ENCODE measurements around the gene B4GALNT4. TPM values are rescaled to one million over a fixed set of nuclear protein-coding genes. Genes with fewer than 3 reads are reported as not detected.

The B4GALNT4 gene
- total RNA-seq, 1 experiment from 2014 or later: 4.7 TPM

GRCh38 chr11:391117-392017 is 22.1 kb downstream of the B4GALNT4 start:
- ChIA-PET POLR2A (ENCODE audit: unreplicated experiment) (no interaction called here), CTCF (no interaction called here)
- Histone ChIP-seq H3F3A (ENCODE audit: insufficient read depth, low read depth) (no peaks in the 10 kb centered on the region), H3K36me3 (ENCODE audit: low read depth) (no peaks in the 10 kb centered on the region), H3K9me3 (ENCODE audit: insufficient read depth, low read depth) (no peaks in the 10 kb centered on the region), H3K79me2 (ENCODE audit: low read depth) (peaks cover 20% of the 10 kb centered on the region), H4K20me1 (ENCODE audit: insufficient read depth) (peaks cover 3% of the 10 kb centered on the region; the same call in 1 of the 2 replicates), H3K4me3 (no peak overlapping the region), H3K27me3 (ENCODE audit: insufficient read depth, low read depth) (no peaks in the 10 kb centered on the region), H2AFZ (no peak overlapping the region), H3K4me1 (replicated peaks; ENCODE audit: insufficient read depth) (peaks cover 10% of the 10 kb centered on the region), H3K27ac (no peak overlapping the region), H3K4me2 (no peak overlapping the region), H3K9me2 (ENCODE audit: insufficient read depth) (no peaks in the 10 kb centered on the region)
- DNase-seq: no peak
- no TSS peak for BruUV-seq (replicated peaks)
- TF ChIP-seq, protein P1, sequence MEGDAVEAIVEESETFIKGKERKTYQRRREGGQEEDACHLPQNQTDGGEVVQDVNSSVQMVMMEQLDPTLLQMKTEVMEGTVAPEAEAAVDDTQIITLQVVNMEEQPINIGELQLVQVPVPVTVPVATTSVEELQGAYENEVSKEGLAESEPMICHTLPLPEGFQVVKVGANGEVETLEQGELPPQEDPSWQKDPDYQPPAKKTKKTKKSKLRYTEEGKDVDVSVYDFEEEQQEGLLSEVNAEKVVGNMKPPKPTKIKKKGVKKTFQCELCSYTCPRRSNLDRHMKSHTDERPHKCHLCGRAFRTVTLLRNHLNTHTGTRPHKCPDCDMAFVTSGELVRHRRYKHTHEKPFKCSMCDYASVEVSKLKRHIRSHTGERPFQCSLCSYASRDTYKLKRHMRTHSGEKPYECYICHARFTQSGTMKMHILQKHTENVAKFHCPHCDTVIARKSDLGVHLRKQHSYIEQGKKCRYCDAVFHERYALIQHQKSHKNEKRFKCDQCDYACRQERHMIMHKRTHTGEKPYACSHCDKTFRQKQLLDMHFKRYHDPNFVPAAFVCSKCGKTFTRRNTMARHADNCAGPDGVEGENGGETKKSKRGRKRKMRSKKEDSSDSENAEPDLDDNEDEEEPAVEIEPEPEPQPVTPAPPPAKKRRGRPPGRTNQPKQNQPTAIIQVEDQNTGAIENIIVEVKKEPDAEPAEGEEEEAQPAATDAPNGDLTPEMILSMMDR (conservative IDR thresholded peaks at IDR 0.05): no peak
- no peak for TF ChIP-seq EZH2 (IDR thresholded peaks at IDR 0.05; ENCODE audit: low read depth)
- intact Hi-C loops (cut with micrococcal nuclease; ENCODE audit: unreplicated experiment): loop anchor here (5.0 kb wide), 1 partner anchor 126 kb away; no protein-coding TSS in a partner anchor

DNA sequence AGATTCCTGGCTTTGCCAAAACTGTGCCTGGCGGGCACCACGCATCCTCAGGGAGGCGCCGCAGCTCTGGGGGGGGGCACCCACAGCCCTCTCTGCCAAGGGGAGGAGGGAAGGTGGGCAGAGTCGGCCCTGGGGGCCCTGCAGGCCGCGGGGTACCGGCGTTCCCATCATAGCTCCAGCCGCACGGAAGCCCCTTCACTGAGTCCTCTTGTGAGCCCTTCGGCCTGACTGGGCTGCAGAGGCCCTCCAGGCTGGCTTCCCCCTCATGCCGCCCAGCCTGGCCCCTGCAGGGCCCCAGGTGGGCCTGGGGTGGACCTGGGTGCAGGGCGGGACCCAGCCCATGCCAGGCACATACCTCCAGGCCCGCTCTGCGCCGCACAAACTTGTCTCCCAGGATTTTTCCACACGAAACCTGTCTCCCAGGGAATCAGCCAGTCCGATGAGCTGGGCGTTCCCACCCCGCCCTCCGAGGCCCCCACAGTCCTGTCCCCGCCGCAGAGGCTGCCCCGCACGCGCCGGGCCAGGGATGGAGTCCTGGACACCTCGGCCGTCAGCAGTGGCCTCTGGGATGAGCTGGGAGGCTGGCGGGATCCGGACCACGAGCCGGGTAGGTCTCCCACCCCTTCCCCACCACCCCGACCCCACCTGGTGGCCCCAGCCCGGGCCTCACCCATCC is 22.9 kb downstream of the B4GALNT4 start:
- Histone ChIP-seq H3K36me3 (ENCODE audit: low read depth) (no peaks in the 10 kb centered on the region), H3K4me3 (no peak overlapping the region), H3K27me3 (ENCODE audit: insufficient read depth, low read depth) (no peaks in the 10 kb centered on the region), H4K20me1 (ENCODE audit: insufficient read depth) (peaks cover 3% of the 10 kb centered on the region; the same call in 1 of the 2 replicates), H3F3A (ENCODE audit: insufficient read depth, low read depth) (no peaks in the 10 kb centered on the region), H3K4me2 (no peak overlapping the region), H3K9me3 (ENCODE audit: insufficient read depth, low read depth) (no peaks in the 10 kb centered on the region), H3K27ac (no peak overlapping the region), H3K4me1 (replicated peaks; ENCODE audit: insufficient read depth) (peaks cover 10% of the 10 kb centered on the region), H3K9me2 (ENCODE audit: insufficient read depth) (no peaks in the 10 kb centered on the region), H2AFZ (no peak overlapping the region), H3K79me2 (ENCODE audit: low read depth) (peaks cover 24% of the 10 kb centered on the region)
- intact Hi-C loops (cut with micrococcal nuclease; ENCODE audit: unreplicated experiment): loop anchor here (5.0 kb wide), 1 partner anchor 125 kb away; no protein-coding TSS in a partner anchor
- ChIA-PET POLR2A (ENCODE audit: unreplicated experiment) (interaction anchor here (0.6 kb wide), 1 partner anchor 107 kb away, joined by 4 read pairs; no protein-coding TSS in a partner anchor), CTCF (no interaction called here)
- no TSS peak for BruUV-seq (replicated peaks)
- no peak for DNase-seq
- TF ChIP-seq EZH2 (IDR thresholded peaks at IDR 0.05; ENCODE audit: low read depth): no peak
- TF ChIP-seq, protein P1 (conservative IDR thresholded peaks at IDR 0.05): no peak

DNA sequence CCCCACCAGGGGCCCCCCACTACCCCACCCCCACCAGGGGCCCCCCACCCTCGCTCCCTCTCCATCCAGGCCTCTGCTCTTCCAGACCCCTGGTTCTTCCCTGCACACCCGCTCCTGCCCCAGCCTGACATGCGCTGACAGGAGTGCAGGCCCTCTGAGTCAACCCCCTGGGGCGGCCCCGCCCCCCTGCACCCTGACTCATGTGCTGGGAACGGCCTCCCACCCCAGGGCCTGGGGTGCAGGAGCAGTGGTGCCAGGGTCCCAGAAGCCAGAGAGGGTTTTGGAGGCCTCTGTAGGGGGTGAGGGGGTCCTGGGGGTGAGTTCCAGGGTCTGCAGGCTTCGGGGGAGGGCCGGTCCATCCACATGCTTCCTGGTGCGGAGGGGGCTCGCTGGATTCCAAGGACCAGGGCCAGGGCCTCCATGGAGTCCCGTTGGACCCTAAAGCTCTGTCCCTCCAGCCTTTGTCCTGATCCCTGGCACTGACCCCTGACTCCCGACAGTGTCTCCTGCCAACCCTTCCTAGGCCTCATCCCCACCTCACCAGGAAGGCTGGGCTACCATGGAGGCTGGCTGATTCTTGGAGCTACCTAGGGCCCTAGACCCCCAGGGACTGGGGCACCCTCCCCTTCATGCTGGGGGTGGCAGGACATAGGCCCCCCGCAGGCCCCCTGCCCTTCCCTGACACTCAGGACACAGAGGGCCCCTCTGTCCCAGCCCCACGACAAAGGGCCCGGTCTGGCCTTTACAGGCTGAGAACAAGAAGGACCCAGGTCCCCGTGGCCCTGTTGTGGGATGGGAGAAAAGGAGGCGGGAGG is 24.1 kb downstream of the B4GALNT4 start:
- BruUV-seq (replicated peaks): no TSS peak
- peak overlapping the region; percentile 89; the same call in 1 of the 2 replicates for H3K4me3 ChIP-seq
- peak overlapping the region; percentile 92 for H3K27ac ChIP-seq
- no peaks in the 10 kb centered on the region for H3K9me3 ChIP-seq (ENCODE audit: insufficient read depth, low read depth)
- H2AFZ ChIP-seq: no peak overlapping the region
- no peaks in the 10 kb centered on the region for H3F3A ChIP-seq (ENCODE audit: insufficient read depth, low read depth)
- intact Hi-C loops (cut with micrococcal nuclease; ENCODE audit: unreplicated experiment): loop anchor here (2.0 to 5.0 kb wide), 2 partner anchors 55 to 124 kb away; no protein-coding TSS in a partner anchor
- H3K79me2 ChIP-seq (ENCODE audit: low read depth): peaks cover 24% of the 10 kb centered on the region
- no peaks in the 10 kb centered on the region for H3K9me2 ChIP-seq (ENCODE audit: insufficient read depth)
- H3K4me1 ChIP-seq (replicated peaks; ENCODE audit: insufficient read depth): peaks cover 10% of the 10 kb centered on the region
- TF ChIP-seq, protein P1 (conservative IDR thresholded peaks at IDR 0.05): no peak
- no peak for TF ChIP-seq EZH2 (IDR thresholded peaks at IDR 0.05; ENCODE audit: low read depth)
- ChIA-PET POLR2A (ENCODE audit: unreplicated experiment) (interaction anchor here (1.0 kb wide), 1 partner anchor 14 kb away, joined by 9 read pairs; no protein-coding TSS in a partner anchor), CTCF (interaction anchor here (0.6 kb wide), 1 partner anchor 180 kb away, joined by 4 read pairs; no protein-coding TSS in a partner anchor)
- DNase-seq: peak; percentile 75 to 92
- H3K4me2 ChIP-seq: peak overlapping the region; percentile 89
- H3K36me3 ChIP-seq (ENCODE audit: low read depth): no peaks in the 10 kb centered on the region
- H3K27me3 ChIP-seq (ENCODE audit: insufficient read depth, low read depth): no peaks in the 10 kb centered on the region
- H4K20me1 ChIP-seq (ENCODE audit: insufficient read depth): peaks cover 3% of the 10 kb centered on the region; the same call in 1 of the 2 replicates
